ENCODE data around the gene UPF3B.
"Not testable (repeated sequence)": the region's sequence is repeated elsewhere in the genome, so short reads cannot be mapped to it uniquely, and the experiment has no call there.

The UPF3B gene, protein sequence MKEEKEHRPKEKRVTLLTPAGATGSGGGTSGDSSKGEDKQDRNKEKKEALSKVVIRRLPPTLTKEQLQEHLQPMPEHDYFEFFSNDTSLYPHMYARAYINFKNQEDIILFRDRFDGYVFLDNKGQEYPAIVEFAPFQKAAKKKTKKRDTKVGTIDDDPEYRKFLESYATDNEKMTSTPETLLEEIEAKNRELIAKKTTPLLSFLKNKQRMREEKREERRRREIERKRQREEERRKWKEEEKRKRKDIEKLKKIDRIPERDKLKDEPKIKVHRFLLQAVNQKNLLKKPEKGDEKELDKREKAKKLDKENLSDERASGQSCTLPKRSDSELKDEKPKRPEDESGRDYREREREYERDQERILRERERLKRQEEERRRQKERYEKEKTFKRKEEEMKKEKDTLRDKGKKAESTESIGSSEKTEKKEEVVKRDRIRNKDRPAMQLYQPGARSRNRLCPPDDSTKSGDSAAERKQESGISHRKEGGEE

DNA sequence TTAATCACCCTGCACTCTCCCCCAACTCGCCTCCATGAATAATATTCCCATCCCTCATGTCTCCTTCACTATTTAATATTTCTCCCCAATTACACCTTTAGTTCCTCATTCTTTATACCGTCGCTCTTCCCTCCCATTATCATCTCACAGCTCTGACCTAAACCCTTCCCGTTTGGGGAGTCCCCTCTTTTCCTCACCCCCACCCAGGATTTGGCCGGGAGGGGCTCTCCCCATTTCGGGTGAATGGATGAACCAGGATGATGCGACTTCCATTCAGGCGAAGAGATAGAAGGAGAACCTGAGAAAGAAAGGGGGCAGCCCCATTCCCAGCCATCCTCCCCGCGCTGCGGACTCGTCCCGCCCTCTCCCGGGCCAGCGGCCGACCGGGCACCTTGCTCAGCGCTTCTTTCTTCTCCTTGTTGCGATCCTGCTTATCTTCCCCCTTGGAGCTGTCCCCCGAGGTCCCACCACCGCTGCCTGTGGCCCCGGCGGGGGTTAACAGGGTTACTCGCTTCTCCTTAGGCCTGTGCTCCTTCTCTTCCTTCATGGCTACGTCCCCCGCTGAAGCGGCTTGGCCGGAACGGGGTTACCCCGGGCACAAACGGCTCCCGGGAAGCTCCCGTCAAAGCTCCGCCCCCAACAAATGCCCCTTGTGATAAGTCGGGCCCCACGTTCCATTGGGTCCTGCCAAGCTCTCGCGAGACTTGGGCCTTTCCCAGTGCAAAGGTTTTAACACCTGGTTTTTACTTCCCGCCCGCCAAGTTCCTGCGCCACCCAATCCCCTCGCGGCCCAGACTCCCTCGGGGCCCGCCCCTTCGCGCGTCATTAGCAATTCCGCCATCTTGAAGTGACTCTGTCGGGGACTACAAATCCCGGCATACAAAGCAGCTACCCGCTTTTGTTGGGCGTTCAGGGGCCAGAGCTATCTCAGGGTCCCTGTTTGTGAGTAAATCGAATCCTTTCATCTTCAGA is at the start of gene UPF3B:
Gene UPF3B (minus strand): TSS at position 582 of the 972 bp plus-strand sequence. CDS start 35 bp downstream, at position 547.
- H3K4me3 ChIP-seq (ENCODE audit: low read length): peak within 1 kb of the TSS; percentile 73
- peak; percentile 98 for DNase-seq (ENCODE audit: low read depth)

DNA sequence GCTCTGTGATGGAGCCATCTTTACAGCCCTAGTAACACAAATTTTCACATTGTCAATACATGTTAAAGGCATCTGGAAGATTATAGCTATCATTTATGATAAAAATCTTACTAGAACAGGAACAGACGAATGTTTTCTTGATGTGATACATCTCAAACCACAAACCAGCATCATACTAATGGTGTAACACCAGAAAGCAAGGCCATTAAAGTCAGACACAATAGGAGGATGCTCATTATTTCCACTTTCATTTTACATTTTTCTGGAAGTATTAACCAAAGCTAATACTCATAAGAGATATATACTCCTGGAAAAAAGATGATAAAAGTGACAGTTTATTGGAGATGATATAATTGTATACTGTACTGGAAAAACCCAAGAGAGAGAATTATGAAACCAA is 48.2 kb upstream of the UPF3B start:
- TF ChIP-seq, protein P1, sequence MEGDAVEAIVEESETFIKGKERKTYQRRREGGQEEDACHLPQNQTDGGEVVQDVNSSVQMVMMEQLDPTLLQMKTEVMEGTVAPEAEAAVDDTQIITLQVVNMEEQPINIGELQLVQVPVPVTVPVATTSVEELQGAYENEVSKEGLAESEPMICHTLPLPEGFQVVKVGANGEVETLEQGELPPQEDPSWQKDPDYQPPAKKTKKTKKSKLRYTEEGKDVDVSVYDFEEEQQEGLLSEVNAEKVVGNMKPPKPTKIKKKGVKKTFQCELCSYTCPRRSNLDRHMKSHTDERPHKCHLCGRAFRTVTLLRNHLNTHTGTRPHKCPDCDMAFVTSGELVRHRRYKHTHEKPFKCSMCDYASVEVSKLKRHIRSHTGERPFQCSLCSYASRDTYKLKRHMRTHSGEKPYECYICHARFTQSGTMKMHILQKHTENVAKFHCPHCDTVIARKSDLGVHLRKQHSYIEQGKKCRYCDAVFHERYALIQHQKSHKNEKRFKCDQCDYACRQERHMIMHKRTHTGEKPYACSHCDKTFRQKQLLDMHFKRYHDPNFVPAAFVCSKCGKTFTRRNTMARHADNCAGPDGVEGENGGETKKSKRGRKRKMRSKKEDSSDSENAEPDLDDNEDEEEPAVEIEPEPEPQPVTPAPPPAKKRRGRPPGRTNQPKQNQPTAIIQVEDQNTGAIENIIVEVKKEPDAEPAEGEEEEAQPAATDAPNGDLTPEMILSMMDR (conservative IDR thresholded peaks at IDR 0.05; ENCODE audit: low read length): no peak
- DNase-seq (ENCODE audit: low read depth): no peak
- no peak overlapping the region for H3K4me3 ChIP-seq (ENCODE audit: low read length)

More for the DNA sequence above, at the start of gene UPF3B:
- TF ChIP-seq, protein P1 (conservative IDR thresholded peaks at IDR 0.05; ENCODE audit: low read length): no peak

DNA sequence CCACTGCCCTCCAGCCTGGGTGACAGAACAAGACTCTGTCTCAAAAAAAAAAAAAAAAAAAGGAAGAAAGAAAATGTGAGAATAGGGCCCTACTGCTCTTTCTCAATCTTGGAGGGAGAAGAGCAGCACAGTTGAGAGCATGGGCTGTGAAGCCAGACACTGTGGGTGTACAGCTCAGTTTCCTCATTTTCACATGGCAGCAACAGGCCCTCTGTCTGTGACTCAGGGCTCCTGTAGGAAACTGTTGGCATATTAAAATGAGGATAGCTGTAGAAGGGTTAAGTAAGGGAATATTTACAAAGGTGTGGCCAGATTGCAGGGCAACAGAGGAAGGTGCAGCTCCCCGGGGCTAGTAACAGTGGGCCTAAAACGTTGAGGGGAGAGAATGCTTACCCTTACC is 46.4 kb upstream of the UPF3B start:
- no peak for DNase-seq (ENCODE audit: low read depth)
- TF ChIP-seq, protein P1 (conservative IDR thresholded peaks at IDR 0.05; ENCODE audit: low read length): no peak
- no peak overlapping the region for H3K4me3 ChIP-seq (ENCODE audit: low read length)

DNA sequence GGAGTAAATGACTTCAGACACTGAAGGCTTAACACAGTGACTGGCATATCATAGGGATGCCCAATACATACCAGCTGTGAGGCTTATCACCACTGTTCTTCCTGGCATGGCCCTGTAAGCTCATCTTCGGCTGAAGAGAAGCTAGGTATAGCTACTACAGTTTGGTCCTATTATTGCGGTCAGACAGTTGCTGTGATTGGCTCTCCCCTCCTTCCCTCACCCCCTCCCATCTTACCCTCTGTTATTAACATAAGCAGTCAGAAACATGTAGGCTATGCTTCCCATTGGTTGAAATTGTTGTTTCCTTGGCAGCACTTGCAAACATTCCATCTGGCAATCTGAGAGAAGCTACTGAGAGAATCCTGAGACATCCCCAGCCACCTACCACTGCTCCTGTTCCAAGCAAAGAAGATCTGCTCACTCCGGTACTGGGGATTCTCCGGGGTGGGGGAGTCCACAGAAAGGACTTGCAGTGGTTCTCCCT is 43.1 kb upstream of the UPF3B start, which contains the start of gene AKAP14:
Gene AKAP14 (plus strand): TSS at position 51 of the 484 bp plus-strand sequence. CDS start 7,331 bp downstream, outside the sequence.
- no peak for DNase-seq (ENCODE audit: low read depth)
- TF ChIP-seq, protein P1 (conservative IDR thresholded peaks at IDR 0.05; ENCODE audit: low read length): no peak
- H3K4me3 ChIP-seq (ENCODE audit: low read length): no peak within 1 kb of the TSS

DNA sequence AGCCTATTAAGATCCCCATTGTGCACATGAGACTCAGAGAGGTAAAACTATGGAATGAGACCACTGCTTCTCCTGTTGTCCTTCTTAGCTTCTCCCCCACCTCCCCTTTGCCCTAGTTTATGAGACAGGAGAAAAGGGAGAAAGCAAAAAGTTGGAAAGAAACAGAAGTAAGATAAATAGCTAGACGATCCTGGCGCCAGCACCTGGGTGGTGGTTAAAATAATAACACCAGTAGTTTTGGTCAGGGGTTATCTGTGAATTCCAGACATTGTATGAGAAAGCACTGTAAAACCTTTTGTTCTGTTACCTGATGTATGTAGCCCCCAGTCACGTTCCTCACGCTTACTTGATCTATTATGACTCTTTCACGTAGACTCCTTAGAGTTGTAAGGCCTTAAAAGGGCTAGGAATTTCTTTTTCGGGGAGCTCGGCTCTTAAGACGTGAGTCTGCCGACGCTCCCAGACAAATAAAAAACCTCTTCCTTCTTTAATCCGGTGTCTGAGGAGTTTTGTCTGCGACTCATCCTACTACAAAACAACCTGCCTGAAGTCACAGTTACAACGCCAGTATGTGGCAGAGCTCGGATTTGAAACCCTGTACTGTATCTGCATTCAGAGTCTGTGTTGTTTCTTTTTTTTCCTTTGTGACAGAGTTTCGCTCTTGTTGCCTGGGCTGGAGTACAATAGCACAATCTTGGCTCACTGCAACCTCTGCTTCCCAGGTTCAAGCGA is 39.4 kb upstream of the UPF3B start:
- H3K4me3 ChIP-seq (ENCODE audit: low read length); DNase-seq (ENCODE audit: low read depth): not testable (repeated sequence)

DNA sequence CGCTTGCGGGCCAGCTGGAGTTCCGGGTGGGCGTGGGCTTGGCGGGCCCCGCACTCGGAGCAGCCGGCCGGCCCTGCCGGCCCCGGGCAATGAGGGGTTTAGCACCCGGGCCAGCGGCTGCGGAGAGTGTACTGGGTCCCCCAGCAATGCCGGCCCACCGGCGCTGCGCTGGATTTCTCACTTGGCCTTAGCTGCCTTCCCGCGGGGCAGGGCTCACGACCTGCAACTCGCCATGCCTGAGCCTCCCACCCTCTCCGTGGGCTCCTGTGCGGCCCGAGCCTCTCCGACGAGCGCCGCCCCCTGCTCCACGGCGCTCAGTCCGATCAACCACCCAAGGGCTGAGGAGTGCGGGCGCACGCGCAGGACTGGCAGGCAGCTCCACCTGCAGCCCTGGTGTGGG is 37.9 kb upstream of the UPF3B start:
- H3K4me3 ChIP-seq (ENCODE audit: low read length); DNase-seq (ENCODE audit: low read depth): not testable (repeated sequence)

DNA sequence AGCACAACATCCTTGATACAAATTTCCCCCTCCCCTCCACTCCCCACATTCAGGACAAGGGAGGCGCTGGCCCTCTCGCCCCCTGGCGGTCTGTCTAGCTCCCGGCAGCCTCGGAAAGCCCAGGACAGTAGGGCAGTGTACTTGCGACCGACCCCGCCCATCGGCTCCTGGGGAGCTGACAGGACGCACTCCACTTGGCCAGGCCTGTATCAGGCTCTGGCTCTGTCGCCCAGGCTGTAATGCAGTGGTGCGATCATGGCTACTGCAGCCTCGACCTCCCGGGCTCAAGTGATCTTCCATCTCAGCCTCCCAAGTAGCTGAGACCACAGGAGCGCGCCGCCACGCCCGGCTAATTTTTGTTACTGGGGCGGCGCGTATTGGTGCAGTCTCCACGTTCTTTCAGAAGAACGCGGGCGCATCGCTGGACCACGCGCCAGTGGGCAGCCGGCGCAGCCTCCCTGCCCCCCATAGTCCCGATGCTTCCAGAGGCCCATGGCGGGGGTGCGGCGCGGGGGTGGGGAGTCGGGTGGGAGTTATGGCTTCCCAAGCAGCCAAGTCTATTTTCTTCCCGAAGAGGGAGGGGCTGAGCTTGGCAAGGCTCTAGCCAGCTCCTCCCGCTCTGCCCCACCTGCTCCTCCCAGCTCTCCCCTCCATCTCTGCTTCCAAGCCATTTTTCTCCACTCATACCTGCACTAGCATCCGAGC is 35.1 kb upstream of the UPF3B start:
- TF ChIP-seq, protein P1 (conservative IDR thresholded peaks at IDR 0.05; ENCODE audit: low read length): peak; percentile 55
- H3K4me3 ChIP-seq (ENCODE audit: low read length): peak overlapping the region; percentile 41
- peak; percentile 39 for DNase-seq (ENCODE audit: low read depth)

Measured in AG10803 (cell line).